ENCODE data around the gene COL8A1. TPM values are rescaled to one million over a fixed set of nuclear protein-coding genes. Genes with fewer than 3 reads are reported as not detected.
A peak's percentile ranks its signal among the peaks of the same experiment; 100 is the strongest.

Gene COL8A1
- total and polyA plus RNA-seq, 9 of the 15 experiments (the other 6 are each of a cell fraction or from before 2014, with no cell fraction given): 0.07 TPM; not detected in 8

DNA sequence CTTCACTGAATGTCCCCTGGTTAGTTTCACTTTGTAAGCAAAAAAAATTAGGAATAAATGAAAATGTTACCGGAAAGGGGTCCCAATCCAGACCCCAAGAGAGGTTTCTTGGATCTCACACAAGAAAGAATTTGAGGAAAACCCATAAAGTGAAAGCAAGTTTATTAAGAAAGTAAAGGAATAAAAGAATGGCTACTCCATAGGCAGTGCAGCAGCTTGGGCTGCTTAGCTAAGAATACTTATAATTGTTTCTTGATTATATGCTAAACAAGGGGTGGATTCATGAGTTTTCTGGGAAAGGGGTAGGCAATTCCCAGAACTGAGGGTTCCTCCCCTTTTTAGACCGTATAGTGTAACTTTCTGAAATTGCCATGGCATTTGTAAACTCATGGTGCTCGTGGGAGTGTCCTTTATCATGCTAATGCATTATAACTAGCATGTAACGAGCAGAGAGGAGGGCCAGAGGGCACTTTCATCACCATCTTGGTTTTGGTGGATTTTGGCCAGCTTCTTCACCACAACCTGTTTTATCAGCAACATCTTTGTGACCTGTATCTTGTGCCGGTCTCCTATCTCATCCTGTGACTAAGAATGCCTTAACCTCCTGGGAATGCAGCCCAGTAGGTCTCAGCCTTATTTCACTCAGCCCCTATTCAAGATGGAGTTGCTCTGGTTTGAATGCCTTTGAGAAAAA is 138.3 kb downstream of the COL8A1 start (continued):
- TF ChIP-seq, protein P1, sequence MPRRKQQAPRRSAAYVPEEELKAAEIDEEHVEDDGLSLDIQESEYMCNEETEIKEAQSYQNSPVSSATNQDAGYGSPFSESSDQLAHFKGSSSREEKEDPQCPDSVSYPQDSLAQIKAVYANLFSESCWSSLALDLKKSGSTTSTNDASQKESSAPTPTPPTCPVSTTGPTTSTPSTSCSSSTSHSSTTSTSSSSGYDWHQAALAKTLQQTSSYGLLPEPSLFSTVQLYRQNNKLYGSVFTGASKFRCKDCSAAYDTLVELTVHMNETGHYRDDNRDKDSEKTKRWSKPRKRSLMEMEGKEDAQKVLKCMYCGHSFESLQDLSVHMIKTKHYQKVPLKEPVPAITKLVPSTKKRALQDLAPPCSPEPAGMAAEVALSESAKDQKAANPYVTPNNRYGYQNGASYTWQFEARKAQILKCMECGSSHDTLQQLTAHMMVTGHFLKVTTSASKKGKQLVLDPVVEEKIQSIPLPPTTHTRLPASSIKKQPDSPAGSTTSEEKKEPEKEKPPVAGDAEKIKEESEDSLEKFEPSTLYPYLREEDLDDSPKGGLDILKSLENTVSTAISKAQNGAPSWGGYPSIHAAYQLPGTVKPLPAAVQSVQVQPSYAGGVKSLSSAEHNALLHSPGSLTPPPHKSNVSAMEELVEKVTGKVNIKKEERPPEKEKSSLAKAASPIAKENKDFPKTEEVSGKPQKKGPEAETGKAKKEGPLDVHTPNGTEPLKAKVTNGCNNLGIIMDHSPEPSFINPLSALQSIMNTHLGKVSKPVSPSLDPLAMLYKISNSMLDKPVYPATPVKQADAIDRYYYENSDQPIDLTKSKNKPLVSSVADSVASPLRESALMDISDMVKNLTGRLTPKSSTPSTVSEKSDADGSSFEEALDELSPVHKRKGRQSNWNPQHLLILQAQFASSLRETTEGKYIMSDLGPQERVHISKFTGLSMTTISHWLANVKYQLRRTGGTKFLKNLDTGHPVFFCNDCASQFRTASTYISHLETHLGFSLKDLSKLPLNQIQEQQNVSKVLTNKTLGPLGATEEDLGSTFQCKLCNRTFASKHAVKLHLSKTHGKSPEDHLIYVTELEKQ (CRISPR knock-in tag; IDR thresholded peaks at IDR 0.05): peak; percentile 99
- peak; percentile 97; the same call in 1 of the 2 replicates for TF ChIP-seq NR4A1 (CRISPR knock-in tag; IDR thresholded peaks at IDR 0.05)
- TF ChIP-seq NR4A1 (tag; IDR thresholded peaks at IDR 0.05): peak; percentile 100
- peak; percentile 99 for TF ChIP-seq ZNF354B (CRISPR knock-in tag; IDR thresholded peaks at IDR 0.05)
- no peak for TF ChIP-seq CBX8 (IDR thresholded peaks at IDR 0.05; ENCODE audit: borderline replicate concordance, extremely low read depth, low read depth, low read length, poor library complexity, severe bottlenecking)
- TF ChIP-seq, protein P2, sequence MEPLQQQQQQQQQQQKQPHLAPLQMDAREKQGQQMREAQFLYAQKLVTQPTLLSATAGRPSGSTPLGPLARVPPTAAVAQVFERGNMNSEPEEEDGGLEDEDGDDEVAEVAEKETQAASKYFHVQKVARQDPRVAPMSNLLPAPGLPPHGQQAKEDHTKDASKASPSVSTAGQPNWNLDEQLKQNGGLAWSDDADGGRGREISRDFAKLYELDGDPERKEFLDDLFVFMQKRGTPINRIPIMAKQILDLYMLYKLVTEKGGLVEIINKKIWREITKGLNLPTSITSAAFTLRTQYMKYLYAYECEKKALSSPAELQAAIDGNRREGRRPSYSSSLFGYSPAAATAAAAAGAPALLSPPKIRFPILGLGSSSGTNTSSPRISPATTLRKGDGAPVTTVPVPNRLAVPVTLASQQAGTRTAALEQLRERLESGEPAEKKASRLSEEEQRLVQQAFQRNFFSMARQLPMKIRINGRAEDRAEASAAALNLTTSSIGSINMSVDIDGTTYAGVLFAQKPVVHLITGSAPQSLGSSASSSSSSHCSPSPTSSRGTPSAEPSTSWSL (CRISPR knock-in tag; IDR thresholded peaks at IDR 0.05; ENCODE audit: borderline replicate concordance): peak; percentile 99
- TF ChIP-seq, protein P3, sequence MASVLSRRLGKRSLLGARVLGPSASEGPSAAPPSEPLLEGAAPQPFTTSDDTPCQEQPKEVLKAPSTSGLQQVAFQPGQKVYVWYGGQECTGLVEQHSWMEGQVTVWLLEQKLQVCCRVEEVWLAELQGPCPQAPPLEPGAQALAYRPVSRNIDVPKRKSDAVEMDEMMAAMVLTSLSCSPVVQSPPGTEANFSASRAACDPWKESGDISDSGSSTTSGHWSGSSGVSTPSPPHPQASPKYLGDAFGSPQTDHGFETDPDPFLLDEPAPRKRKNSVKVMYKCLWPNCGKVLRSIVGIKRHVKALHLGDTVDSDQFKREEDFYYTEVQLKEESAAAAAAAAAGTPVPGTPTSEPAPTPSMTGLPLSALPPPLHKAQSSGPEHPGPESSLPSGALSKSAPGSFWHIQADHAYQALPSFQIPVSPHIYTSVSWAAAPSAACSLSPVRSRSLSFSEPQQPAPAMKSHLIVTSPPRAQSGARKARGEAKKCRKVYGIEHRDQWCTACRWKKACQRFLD (CRISPR knock-in tag; IDR thresholded peaks at IDR 0.05): peak; percentile 100
- TF ChIP-seq SOX6 (IDR thresholded peaks at IDR 0.05): peak; percentile 89
- TF ChIP-seq HNRNPLL (IDR thresholded peaks at IDR 0.05; ENCODE audit: low read depth, low read length, poor library complexity, severe bottlenecking): no peak
- peak; percentile 35; the same call in 1 of the 2 replicates for TF ChIP-seq HDAC2 (IDR thresholded peaks at IDR 0.05)
- no peak for TF ChIP-seq FOS (IDR thresholded peaks at IDR 0.05; ENCODE audit: extremely low read depth, insufficient read length)
- no peak for TF ChIP-seq U2AF2 (optimal IDR thresholded peaks at IDR 0.05; ENCODE audit: low read depth, low read length)
- TF ChIP-seq ZNF696 (CRISPR knock-in tag; conservative IDR thresholded peaks at IDR 0.05): peak; percentile 90
- peak; percentile 100 for TF ChIP-seq SMAD4 (CRISPR knock-in tag; conservative IDR thresholded peaks at IDR 0.05)
- peak; percentile 99 for TF ChIP-seq ZNF41 (CRISPR knock-in tag; conservative IDR thresholded peaks at IDR 0.05)
- TF ChIP-seq, protein P4, sequence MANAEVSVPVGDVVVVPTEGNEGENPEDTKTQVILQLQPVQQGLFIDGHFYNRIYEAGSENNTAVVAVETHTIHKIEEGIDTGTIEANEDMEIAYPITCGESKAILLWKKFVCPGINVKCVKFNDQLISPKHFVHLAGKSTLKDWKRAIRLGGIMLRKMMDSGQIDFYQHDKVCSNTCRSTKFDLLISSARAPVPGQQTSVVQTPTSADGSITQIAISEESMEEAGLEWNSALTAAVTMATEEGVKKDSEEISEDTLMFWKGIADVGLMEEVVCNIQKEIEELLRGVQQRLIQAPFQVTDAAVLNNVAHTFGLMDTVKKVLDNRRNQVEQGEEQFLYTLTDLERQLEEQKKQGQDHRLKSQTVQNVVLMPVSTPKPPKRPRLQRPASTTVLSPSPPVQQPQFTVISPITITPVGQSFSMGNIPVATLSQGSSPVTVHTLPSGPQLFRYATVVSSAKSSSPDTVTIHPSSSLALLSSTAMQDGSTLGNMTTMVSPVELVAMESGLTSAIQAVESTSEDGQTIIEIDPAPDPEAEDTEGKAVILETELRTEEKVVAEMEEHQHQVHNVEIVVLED (CRISPR knock-in tag; IDR thresholded peaks at IDR 0.05): peak; percentile 91
- TF ChIP-seq RHOXF2B (CRISPR knock-in tag; conservative IDR thresholded peaks at IDR 0.05): peak; percentile 99
- peak; percentile 52 to 92; a peak in 3 of 4 replicates for TF ChIP-seq SRF (CRISPR knock-in tag; IDR thresholded peaks at IDR 0.05)
- TF ChIP-seq ASH1L (IDR thresholded peaks at IDR 0.05; ENCODE audit: borderline replicate concordance, low read depth, partially characterized antibody): no peak
